GM10266 (cell line): Measurements from ENCODE around the gene MEGF9.

Experiments
- DNase-seq: peaks from one replicate; pipeline ENCODE4 v3.0.0; 2012; ENCODE audit errors: extremely low spot score
- CTCF ChIP-seq: IDR thresholded peaks from 2 replicates; pipeline ENCODE4 v1.5.1; 2012; ENCODE audit warnings: mild to moderate bottlenecking, low read depth; ENCODE audit not compliant: control insufficient read depth, insufficient read depth; ENCODE audit errors: missing control alignments

MEGF9 gene

GRCh38 chr9:120593955-120594277 is 120.4 kb downstream of the MEGF9 start:
- no peak for DNase-seq
- TF ChIP-seq CTCF, result no peak

GRCh38 chr9:120593250-120593954 is 120.9 kb downstream of the MEGF9 start:
- DNase-seq, result no peak
- no peak for TF ChIP-seq CTCF

GRCh38 chr9:120592210-120592609 is 122.1 kb downstream of the MEGF9 start:
- DNase-seq, result no peak

GRCh38 chr9:120587328-120587727 is 126.9 kb downstream of the MEGF9 start:
- no peak for DNase-seq
- no peak for TF ChIP-seq CTCF

More at GRCh38 chr9:120592210-120592609, 122.1 kb downstream of the MEGF9 start:
- TF ChIP-seq CTCF, result no peak

DNA sequence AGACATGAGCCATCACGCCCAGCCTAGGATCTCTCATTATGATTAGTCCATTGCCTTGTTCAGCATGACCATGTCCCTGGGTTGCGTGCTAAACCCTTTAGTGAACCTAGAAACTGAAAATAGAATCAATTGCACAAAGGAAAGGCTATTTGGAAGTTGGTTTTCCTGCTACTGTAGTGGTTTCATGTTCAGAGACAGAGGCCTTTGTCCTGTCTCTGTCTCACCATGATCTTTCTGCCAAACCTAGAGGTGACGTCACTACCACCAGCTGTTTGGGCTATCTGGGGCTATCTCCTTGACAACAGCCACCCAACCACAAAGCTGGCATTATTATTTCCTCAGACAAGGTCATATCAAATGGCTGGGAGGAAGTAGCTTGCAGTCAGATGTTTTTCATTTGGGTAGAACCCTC is 130.3 kb downstream of the MEGF9 start:
- TF ChIP-seq CTCF, result no peak
- DNase-seq, result peak; percentile 28

DNA sequence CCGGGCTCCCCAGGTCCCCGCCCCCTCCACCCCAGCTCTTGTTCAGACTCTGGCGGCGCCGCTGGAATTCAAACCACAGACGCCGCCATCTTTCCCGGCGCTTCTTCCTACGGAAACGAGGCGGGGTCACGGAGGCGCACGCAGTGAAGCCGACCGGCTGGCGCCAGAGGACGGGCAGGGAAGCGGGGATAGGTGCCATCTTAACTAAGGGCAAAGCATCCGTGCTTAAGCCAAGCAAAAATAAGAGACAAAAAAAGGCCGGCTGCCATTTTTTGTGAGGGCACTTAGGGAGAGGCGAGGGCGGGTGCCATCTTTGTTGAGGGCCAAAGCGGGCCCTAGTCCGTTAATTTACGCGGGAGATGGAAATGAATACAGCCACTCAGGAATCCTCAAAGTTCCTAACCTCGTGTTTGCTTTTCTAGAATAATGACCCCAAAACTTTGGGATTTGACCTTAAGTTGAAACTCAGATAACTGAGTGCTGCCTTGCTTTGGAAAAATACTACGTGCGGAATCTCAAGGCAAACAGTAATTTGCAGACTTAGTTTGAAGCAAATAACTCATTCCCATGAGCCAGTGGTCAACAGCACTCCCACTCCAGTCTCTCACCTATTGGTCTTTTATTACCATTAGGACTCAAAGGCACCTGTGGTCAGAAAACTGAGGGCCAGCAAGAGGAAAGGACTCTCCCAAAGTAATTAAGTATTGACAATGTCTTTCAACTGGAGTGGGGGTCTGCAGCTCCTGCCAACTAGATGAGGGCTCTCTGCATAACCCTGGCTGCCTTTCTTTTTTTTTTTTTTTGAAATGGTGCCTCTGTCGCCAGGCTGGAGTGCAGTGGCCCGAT is 134.0 kb downstream of the MEGF9 start, which contains the start of gene CDK5RAP2:
Gene CDK5RAP2 (minus strand): TSS at position 117 of the 846 bp plus-strand sequence. CDS start 189 bp downstream, outside the sequence.
- DNase-seq, result peak; percentile 88
- TF ChIP-seq CTCF, result no peak
